HEK293 (cell line): Measurements from ENCODE around the gene ZDHHC14.

Experiments used
- HOXA7 ChIP-seq: sonication (generic); formaldehyde crosslinking; IDR thresholded peaks from 2 replicates; pipeline ENCODE4 v1.8.1; 2022; ENCODE audit warnings: missing genetic modification reagents, borderline replicate concordance
- WT1 ChIP-seq: fragments of 450-650 bp; formaldehyde crosslinking; IDR thresholded peaks from 2 replicates; pipeline ENCODE4 v1.5.1; 2016; ENCODE audit warnings: missing biosample characterization, missing genetic modification characterization
- ZNF394 ChIP-seq: fragments of 450-650 bp; formaldehyde crosslinking; IDR thresholded peaks from 2 replicates; pipeline ENCODE4 v1.5.1; 2016; ENCODE audit warnings: missing biosample characterization, missing genetic modification characterization, mild to moderate bottlenecking, moderate library complexity, borderline replicate concordance
- ZNF510 ChIP-seq: fragments of 450-650 bp; formaldehyde crosslinking; IDR thresholded peaks from 2 replicates; pipeline ENCODE4 v1.5.1; 2018; ENCODE audit warnings: mild to moderate bottlenecking, missing genetic modification characterization, missing biosample characterization; ENCODE audit not compliant: insufficient replicate concordance
- ZNF629 ChIP-seq: fragments of 450-650 bp; formaldehyde crosslinking; IDR thresholded peaks from 2 replicates; pipeline ENCODE4 v1.5.1; 2017; ENCODE audit warnings: missing biosample characterization, missing genetic modification characterization
- ZNF777 ChIP-seq: fragments of 450-650 bp; formaldehyde crosslinking; IDR thresholded peaks from 2 replicates; pipeline ENCODE4 v1.5.1; 2017; ENCODE audit warnings: missing biosample characterization, missing genetic modification characterization, borderline replicate concordance
- TF ChIP-seq, protein P1 (sequence below): sonication (generic); formaldehyde crosslinking; IDR thresholded peaks from 2 replicates; pipeline ENCODE4 v1.8.1; 2022; ENCODE audit warnings: mild to moderate bottlenecking, moderate library complexity, missing genetic modification reagents
- TF ChIP-seq, protein P2 (sequence below): fragments of 450-650 bp; formaldehyde crosslinking; IDR thresholded peaks from 2 replicates; pipeline ENCODE4 v1.5.1; 2016; ENCODE audit warnings: missing biosample characterization, missing genetic modification characterization
- TF ChIP-seq, protein P3 (sequence below): fragments of 450-650 bp; formaldehyde crosslinking; IDR thresholded peaks from 2 replicates; pipeline ENCODE4 v1.5.1; 2016; ENCODE audit warnings: missing biosample characterization, missing genetic modification characterization
- TF ChIP-seq, protein P4 (sequence below): fragments of 450-650 bp; formaldehyde crosslinking; conservative IDR thresholded peaks from 2 replicates; pipeline ENCODE4 v1.5.1; 2016; ENCODE audit warnings: low read depth, missing biosample characterization, missing genetic modification characterization

DNA sequence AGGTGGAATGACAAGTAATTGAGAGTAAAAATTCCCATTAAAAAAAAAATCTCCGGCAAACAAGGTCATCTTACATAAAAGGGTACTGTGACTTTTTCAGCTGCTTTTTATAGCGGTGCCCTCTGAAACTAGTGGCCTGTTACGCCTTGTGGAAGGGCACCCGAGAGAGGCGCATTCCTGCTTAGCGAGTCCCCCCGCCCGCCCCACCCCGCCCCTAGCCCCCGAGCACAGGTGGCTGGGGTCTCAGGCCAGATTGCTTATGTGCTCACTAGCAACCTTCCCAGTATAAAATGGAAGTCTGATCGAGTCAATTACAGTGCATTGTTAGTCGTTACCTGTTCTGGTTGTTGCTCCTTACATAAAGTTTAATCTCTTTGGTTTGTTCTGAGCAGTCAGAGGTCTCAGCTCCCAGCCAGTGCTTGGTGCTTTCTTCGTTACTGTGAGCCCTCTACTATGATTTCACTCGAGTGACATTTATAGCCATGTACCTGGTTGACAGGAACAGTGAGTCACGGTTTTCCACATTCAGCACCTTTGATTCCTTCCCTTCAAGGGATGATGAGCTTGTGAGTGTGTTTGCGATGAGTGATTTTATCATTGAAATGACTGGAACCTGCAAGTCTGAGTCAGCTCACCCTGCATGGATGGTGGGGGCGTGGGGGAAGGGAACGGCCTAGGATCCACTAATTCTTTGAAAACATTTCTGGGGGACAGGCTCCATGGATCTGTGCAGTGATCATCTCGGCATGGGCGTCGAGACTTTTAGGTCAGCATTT, 47.6 kb downstream of the ZDHHC14 start:
- TF ChIP-seq, protein P1, sequence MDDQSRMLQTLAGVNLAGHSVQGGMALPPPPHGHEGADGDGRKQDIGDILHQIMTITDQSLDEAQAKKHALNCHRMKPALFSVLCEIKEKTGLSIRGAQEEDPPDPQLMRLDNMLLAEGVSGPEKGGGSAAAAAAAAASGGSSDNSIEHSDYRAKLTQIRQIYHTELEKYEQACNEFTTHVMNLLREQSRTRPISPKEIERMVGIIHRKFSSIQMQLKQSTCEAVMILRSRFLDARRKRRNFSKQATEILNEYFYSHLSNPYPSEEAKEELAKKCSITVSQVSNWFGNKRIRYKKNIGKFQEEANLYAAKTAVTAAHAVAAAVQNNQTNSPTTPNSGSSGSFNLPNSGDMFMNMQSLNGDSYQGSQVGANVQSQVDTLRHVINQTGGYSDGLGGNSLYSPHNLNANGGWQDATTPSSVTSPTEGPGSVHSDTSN (CRISPR knock-in tag) = no peak
- TF ChIP-seq, protein P2, sequence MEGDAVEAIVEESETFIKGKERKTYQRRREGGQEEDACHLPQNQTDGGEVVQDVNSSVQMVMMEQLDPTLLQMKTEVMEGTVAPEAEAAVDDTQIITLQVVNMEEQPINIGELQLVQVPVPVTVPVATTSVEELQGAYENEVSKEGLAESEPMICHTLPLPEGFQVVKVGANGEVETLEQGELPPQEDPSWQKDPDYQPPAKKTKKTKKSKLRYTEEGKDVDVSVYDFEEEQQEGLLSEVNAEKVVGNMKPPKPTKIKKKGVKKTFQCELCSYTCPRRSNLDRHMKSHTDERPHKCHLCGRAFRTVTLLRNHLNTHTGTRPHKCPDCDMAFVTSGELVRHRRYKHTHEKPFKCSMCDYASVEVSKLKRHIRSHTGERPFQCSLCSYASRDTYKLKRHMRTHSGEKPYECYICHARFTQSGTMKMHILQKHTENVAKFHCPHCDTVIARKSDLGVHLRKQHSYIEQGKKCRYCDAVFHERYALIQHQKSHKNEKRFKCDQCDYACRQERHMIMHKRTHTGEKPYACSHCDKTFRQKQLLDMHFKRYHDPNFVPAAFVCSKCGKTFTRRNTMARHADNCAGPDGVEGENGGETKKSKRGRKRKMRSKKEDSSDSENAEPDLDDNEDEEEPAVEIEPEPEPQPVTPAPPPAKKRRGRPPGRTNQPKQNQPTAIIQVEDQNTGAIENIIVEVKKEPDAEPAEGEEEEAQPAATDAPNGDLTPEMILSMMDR (tag by site-specific recombination) = no peak
- TF ChIP-seq ZNF510 (tag by site-specific recombination) (no peak), ZNF777 (tag by site-specific recombination) (no peak), HOXA7 (CRISPR knock-in tag) (no peak), ZNF394 (tag by site-specific recombination) (no peak), WT1 (tag by site-specific recombination) (no peak), ZNF629 (tag by site-specific recombination) (no peak)
- TF ChIP-seq, protein P3, sequence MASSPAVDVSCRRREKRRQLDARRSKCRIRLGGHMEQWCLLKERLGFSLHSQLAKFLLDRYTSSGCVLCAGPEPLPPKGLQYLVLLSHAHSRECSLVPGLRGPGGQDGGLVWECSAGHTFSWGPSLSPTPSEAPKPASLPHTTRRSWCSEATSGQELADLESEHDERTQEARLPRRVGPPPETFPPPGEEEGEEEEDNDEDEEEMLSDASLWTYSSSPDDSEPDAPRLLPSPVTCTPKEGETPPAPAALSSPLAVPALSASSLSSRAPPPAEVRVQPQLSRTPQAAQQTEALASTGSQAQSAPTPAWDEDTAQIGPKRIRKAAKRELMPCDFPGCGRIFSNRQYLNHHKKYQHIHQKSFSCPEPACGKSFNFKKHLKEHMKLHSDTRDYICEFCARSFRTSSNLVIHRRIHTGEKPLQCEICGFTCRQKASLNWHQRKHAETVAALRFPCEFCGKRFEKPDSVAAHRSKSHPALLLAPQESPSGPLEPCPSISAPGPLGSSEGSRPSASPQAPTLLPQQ = no peak
- TF ChIP-seq, protein P4, sequence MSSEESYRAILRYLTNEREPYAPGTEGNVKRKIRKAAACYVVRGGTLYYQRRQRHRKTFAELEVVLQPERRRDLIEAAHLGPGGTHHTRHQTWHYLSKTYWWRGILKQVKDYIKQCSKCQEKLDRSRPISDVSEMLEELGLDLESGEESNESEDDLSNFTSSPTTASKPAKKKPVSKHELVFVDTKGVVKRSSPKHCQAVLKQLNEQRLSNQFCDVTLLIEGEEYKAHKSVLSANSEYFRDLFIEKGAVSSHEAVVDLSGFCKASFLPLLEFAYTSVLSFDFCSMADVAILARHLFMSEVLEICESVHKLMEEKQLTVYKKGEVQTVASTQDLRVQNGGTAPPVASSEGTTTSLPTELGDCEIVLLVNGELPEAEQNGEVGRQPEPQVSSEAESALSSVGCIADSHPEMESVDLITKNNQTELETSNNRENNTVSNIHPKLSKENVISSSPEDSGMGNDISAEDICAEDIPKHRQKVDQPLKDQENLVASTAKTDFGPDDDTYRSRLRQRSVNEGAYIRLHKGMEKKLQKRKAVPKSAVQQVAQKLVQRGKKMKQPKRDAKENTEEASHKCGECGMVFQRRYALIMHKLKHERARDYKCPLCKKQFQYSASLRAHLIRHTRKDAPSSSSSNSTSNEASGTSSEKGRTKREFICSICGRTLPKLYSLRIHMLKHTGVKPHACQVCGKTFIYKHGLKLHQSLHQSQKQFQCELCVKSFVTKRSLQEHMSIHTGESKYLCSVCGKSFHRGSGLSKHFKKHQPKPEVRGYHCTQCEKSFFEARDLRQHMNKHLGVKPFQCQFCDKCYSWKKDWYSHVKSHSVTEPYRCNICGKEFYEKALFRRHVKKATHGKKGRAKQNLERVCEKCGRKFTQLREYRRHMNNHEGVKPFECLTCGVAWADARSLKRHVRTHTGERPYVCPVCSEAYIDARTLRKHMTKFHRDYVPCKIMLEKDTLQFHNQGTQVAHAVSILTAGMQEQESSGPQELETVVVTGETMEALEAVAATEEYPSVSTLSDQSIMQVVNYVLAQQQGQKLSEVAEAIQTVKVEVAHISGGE (tag by site-specific recombination) = no peak
